Smooth muscle cell (in vitro differentiated cells): ENCODE data around the gene PCDHGA7. TPM values are rescaled to one million over a fixed set of nuclear protein-coding genes. Genes with fewer than 3 reads are reported as not detected.
"Not testable (repeated sequence)": the region's sequence is repeated elsewhere in the genome, so short reads cannot be mapped to it uniquely, and the experiment has no call there.

Experiments used
- DNase-seq: peaks from one replicate; lab custom pipeline; 2025; ENCODE audit not compliant: unreplicated experiment; lab: John Stamatoyannopoulos, UW
- H2AFZ ChIP-seq: fragments of 200-600 bp; sonication (generic); 2 replicates; pipeline ENCODE4 v1.6.0; 2016; ENCODE audit warnings: antibody characterized with exemption, low read depth, mild to moderate bottlenecking
- H3F3A ChIP-seq: fragments of 200-600 bp; sonication (generic); 2 replicates; pipeline ENCODE4 v1.6.0; 2017; ENCODE audit warnings: antibody characterized with exemption, low read depth
- H3K27ac ChIP-seq: fragments of 200-600 bp; sonication (generic); 2 replicates; pipeline ENCODE4 v1.5.1; 2016; ENCODE audit warnings: low read depth, mild to moderate bottlenecking
- H3K27me3 ChIP-seq: fragments of 200-600 bp; sonication (generic); 2 replicates; pipeline ENCODE4 v1.6.1; 2016; ENCODE audit warnings: low read depth, mild to moderate bottlenecking
- H3K36me3 ChIP-seq: fragments of 200-600 bp; sonication (generic); 2 replicates; pipeline ENCODE4 v1.5.1; 2016; ENCODE audit warnings: low read depth
- H3K4me1 ChIP-seq: fragments of 200-600 bp; sonication (generic); 2 replicates; pipeline ENCODE4 v1.5.1; 2016; ENCODE audit warnings: low read depth
- H3K4me2 ChIP-seq: fragments of 200-600 bp; sonication (generic); 2 replicates; pipeline ENCODE4 v1.6.0; 2016; ENCODE audit warnings: mild to moderate bottlenecking
- H3K4me3 ChIP-seq: fragments of 200-600 bp; sonication (generic); 2 replicates; pipeline ENCODE4 v1.5.1; 2016; ENCODE audit warnings: mild to moderate bottlenecking
- H3K79me2 ChIP-seq: fragments of 200-600 bp; sonication (generic); 2 replicates; pipeline ENCODE4 v1.6.0; 2016; ENCODE audit warnings: low read depth, mild to moderate bottlenecking
- H3K9ac ChIP-seq: fragments of 200-600 bp; sonication (generic); 2 replicates; pipeline ENCODE4 v1.6.0; 2016; ENCODE audit warnings: low read depth
- H3K9me3 ChIP-seq: fragments of 200-600 bp; sonication (generic); replicated peaks from 2 replicates; pipeline ENCODE4 v1.5.1; 2016; ENCODE audit warnings: low read depth
- H4K20me1 ChIP-seq: fragments of 200-600 bp; sonication (generic); 2 replicates; pipeline ENCODE4 v1.6.0; 2016; ENCODE audit warnings: low read depth
- CTCF ChIP-seq: fragments of 200-600 bp; sonication (generic); IDR thresholded peaks from 2 replicates; pipeline ENCODE4 v1.5.1; 2017; ENCODE audit warnings: borderline replicate concordance, mild to moderate bottlenecking, antibody characterized with exemption; ENCODE audit not compliant: insufficient read depth, poor library complexity, severe bottlenecking
- WGBS: methylation state at CpG from one replicate; pipeline ENCODE4 v1.1.7; 2016; ENCODE audit warnings: low lambda C conversion rate; 5-methylcytosine and 5-hydroxymethylcytosine counted together
- polyA plus RNA-seq: library from polyadenylated mRNA; unstranded; fragments of >200 nt; fragmentation: Nextera tagmentation; extraction: Ambion mirVana; gene quantifications from 2 replicates; pipeline ENCODE4 v1.2.1, GENCODE V29; 2016
- total RNA-seq: library from RNA; depleted of rRNA; stranded (reverse); fragments of >200 nt; gene quantifications from 2 replicates; pipeline ENCODE4 v1.2.3, GENCODE V29; 2014

PCDHGA7 gene
- total and polyA plus RNA-seq, 2 experiments from 2014 or later, result 0.09 TPM; not detected in 1

GRCh38 chr5:141343242-141343952 is 39.1 kb upstream of the PCDHGA7 start, which contains the start of gene PCDHGA3:
TSS of gene PCDHGA3 (plus strand) at chr5:141343829. CDS start at chr5:141344034, 205 bp downstream.
- no peak for TF ChIP-seq CTCF
- H3F3A ChIP-seq, result no peaks in the 10 kb centered on the region
- no peak for DNase-seq
- H3K9me3 ChIP-seq, result peaks cover 12% of the 10 kb centered on the region
- no peak within 1 kb of the TSS for H3K27ac ChIP-seq
- no peaks in the 10 kb centered on the region for H4K20me1 ChIP-seq
- H3K9ac ChIP-seq, result no peak within 1 kb of the TSS
- no peaks in the 10 kb centered on the region for H3K79me2 ChIP-seq
- 79% methylated on average over 9 of the region's 9 CpGs for whole genome bisulfite sequencing
- H2AFZ ChIP-seq, result no peak within 1 kb of the TSS
- H3K27me3 ChIP-seq, result no peaks in the 10 kb centered on the region
- no peak within 1 kb of the TSS for H3K4me2 ChIP-seq
- no peaks in the 10 kb centered on the region for H3K4me1 ChIP-seq
- H3K36me3 ChIP-seq, result no peaks in the 10 kb centered on the region
- no peak within 1 kb of the TSS for H3K4me3 ChIP-seq

GRCh38 chr5:141343953-141344463 is 38.5 kb upstream of the PCDHGA7 start:
- Histone ChIP-seq H3K4me2 (no peak overlapping the region), H3F3A (no peaks in the 10 kb centered on the region), H3K4me3 (no peak overlapping the region), H3K79me2 (no peaks in the 10 kb centered on the region), H3K9ac (no peak overlapping the region), H2AFZ (no peak overlapping the region), H4K20me1 (no peaks in the 10 kb centered on the region), H3K27ac (no peak overlapping the region), H3K27me3 (no peaks in the 10 kb centered on the region), H3K9me3 (peaks cover 8% of the 10 kb centered on the region), H3K36me3 (no peaks in the 10 kb centered on the region), H3K4me1 (no peaks in the 10 kb centered on the region)
- 96% methylated on average over 31 of the region's 31 CpGs for WGBS
- no peak for DNase-seq
- no peak for TF ChIP-seq CTCF

GRCh38 chr5:141345327-141345726 is 37.2 kb upstream of the PCDHGA7 start:
- WGBS, result 96% methylated on average over 20 of the region's 20 CpGs
- Histone ChIP-seq H4K20me1 (no peaks in the 10 kb centered on the region), H3K27ac (no peak overlapping the region), H2AFZ (no peak overlapping the region), H3K4me1 (no peaks in the 10 kb centered on the region), H3K9ac (no peak overlapping the region), H3K4me2 (no peak overlapping the region), H3K27me3 (no peaks in the 10 kb centered on the region), H3K9me3 (peaks cover 8% of the 10 kb centered on the region), H3K4me3 (no peak overlapping the region), H3K36me3 (no peaks in the 10 kb centered on the region), H3F3A (no peaks in the 10 kb centered on the region), H3K79me2 (no peaks in the 10 kb centered on the region)
- TF ChIP-seq CTCF, result no peak
- no peak for DNase-seq

- H3K27me3 ChIP-seq, H3K36me3 ChIP-seq, H4K20me1 ChIP-seq, H3K4me3 ChIP-seq, H3K27ac ChIP-seq, H3K4me1 ChIP-seq, H3K9ac ChIP-seq, H3K79me2 ChIP-seq, H3K9me3 ChIP-seq, H2AFZ ChIP-seq, H3K4me2 ChIP-seq, H3F3A ChIP-seq, DNase-seq: not testable (repeated sequence)
- whole genome bisulfite sequencing, result 94% methylated on average over 22 of the region's 35 CpGs
These were observed 36.5 kb upstream of the PCDHGA7 start for GRCh38 chr5:141346017-141346416.
